IgD-negative memory B cell (primary cell): ENCODE measurements around the gene C16orf86. TPM values are rescaled to one million over a fixed set of nuclear protein-coding genes. Genes with fewer than 3 reads are reported as not detected.

Experiments
- H3K27ac Mint-ChIP-seq, 3 donors: one replicate each; pipeline ENCODE4 v1.8.0; 2020 to 2022; ENCODE audit warnings: mild to moderate bottlenecking in 3 of 3, mixed read lengths in 3 of 3, moderate library complexity in 1 of 3
- H3K27me3 Mint-ChIP-seq: one replicate; pipeline ENCODE4 v1.8.0; 2021; ENCODE audit warnings: mixed read lengths
- H3K36me3 Mint-ChIP-seq: one replicate; pipeline ENCODE4 v1.8.0; 2020; ENCODE audit warnings: mild to moderate bottlenecking, mixed read lengths
- H3K4me1 Mint-ChIP-seq, 3 donors: one replicate each; pipeline ENCODE4 v1.8.0; 2020 to 2022; ENCODE audit warnings: mixed read lengths in 3 of 3, mild to moderate bottlenecking in 1 of 3
- H3K4me3 Mint-ChIP-seq, 4 donors: one replicate each; pipeline ENCODE4 v1.8.0; 2020 to 2022; ENCODE audit warnings: mild to moderate bottlenecking in 4 of 4, mixed read lengths in 4 of 4, moderate library complexity in 3 of 4
- H3K9me3 Mint-ChIP-seq, 3 donors: one replicate each; pipeline ENCODE4 v1.8.0; 2020 to 2021; ENCODE audit warnings: mixed read lengths in 3 of 3, mild to moderate bottlenecking in 1 of 3
- polyA plus RNA-seq: library from polyadenylated mRNA; unstranded; fragments of 300-500 nt; fragmentation: Illumina TruSeq; gene quantifications from one replicate; pipeline ENCODE4 v1.2.3, GENCODE V29; 2021

Gene C16orf86
- polyA plus RNA-seq, 1 donor from 2014 or later: 8.2 TPM

GRCh38 chr16:67649494-67649931, 17.1 kb upstream of the C16orf86 start:
- Mint-ChIP-seq H3K27me3 (no peaks in the 10 kb centered on the region), H3K9me3 (no peaks in the 10 kb centered on the region), H3K4me3 (no peak overlapping the region), H3K27ac (peak overlapping the region in 1 of 3 donors; percentile 91), H3K4me1 (peaks cover 0 to 1% (median under 1%) of the 10 kb centered on the region in 3 donors), H3K36me3 (peaks cover 3% of the 10 kb centered on the region)

- Mint-ChIP-seq H3K9me3 (no peaks in the 10 kb centered on the region), H3K36me3 (peaks cover 3% of the 10 kb centered on the region), H3K27ac (peak overlapping the region in 1 of 3 donors; percentile 91), H3K4me1 (peaks cover 0 to 1% (median 0%) of the 10 kb centered on the region in 3 donors), H3K27me3 (no peaks in the 10 kb centered on the region), H3K4me3 (peak overlapping the region in 1 of 4 donors; percentile 74)
These were observed 16.6 kb upstream of the C16orf86 start for GRCh38 chr16:67650023-67650422.

GRCh38 chr16:67651039-67651438, 15.6 kb upstream of the C16orf86 start:
- peaks cover 0 to 5% (median 1%) of the 10 kb centered on the region in 3 donors for H3K4me1 Mint-ChIP-seq
- no peaks in the 10 kb centered on the region for H3K9me3 Mint-ChIP-seq
- H3K27ac Mint-ChIP-seq: peak overlapping the region in 2 of 3 donors; percentile 87 to 91
- no peaks in the 10 kb centered on the region for H3K27me3 Mint-ChIP-seq
- H3K4me3 Mint-ChIP-seq: peak overlapping the region in 1 of 4 donors; percentile 74
- H3K36me3 Mint-ChIP-seq: peaks cover 3% of the 10 kb centered on the region

GRCh38 chr16:67651847-67652246, 14.8 kb upstream of the C16orf86 start:
- H3K36me3 Mint-ChIP-seq: peaks cover 3% of the 10 kb centered on the region
- H3K27me3 Mint-ChIP-seq: no peaks in the 10 kb centered on the region
- peaks cover 0 to 5% (median 1%) of the 10 kb centered on the region in 3 donors for H3K4me1 Mint-ChIP-seq
- peak overlapping the region in 2 of 3 donors; percentile 31 to 91 for H3K27ac Mint-ChIP-seq
- H3K9me3 Mint-ChIP-seq: no peaks in the 10 kb centered on the region
- H3K4me3 Mint-ChIP-seq: peak overlapping the region in 2 of 4 donors; percentile 55 to 57

GRCh38 chr16:67652578-67653127, 14.0 kb upstream of the C16orf86 start:
- peaks cover 3% of the 10 kb centered on the region for H3K36me3 Mint-ChIP-seq
- no peaks in the 10 kb centered on the region for H3K27me3 Mint-ChIP-seq
- H3K4me3 Mint-ChIP-seq: no peak overlapping the region

GRCh38 chr16:67653128-67653788, 13.4 kb upstream of the C16orf86 start:
- Mint-ChIP-seq H3K4me3 (no peak overlapping the region), H3K27me3 (no peaks in the 10 kb centered on the region), H3K9me3 (no peaks in the 10 kb centered on the region), H3K4me1 (peaks cover 0 to 5% (median 1%) of the 10 kb centered on the region in 3 donors), H3K36me3 (peaks cover 3% of the 10 kb centered on the region), H3K27ac (no peak overlapping the region)

More at GRCh38 chr16:67652578-67653127, 14.0 kb upstream of the C16orf86 start:
- H3K9me3 Mint-ChIP-seq: no peaks in the 10 kb centered on the region
- H3K4me1 Mint-ChIP-seq: peaks cover 0 to 5% (median 1%) of the 10 kb centered on the region in 3 donors
- H3K27ac Mint-ChIP-seq: no peak overlapping the region

GRCh38 chr16:67653789-67654402, 12.7 kb upstream of the C16orf86 start:
- peaks cover 3% of the 10 kb centered on the region for H3K36me3 Mint-ChIP-seq
- H3K27me3 Mint-ChIP-seq: no peaks in the 10 kb centered on the region
- H3K9me3 Mint-ChIP-seq: no peaks in the 10 kb centered on the region
- H3K27ac Mint-ChIP-seq: no peak overlapping the region
- peaks cover 1 to 5% (median 2%) of the 10 kb centered on the region in 3 donors for H3K4me1 Mint-ChIP-seq
- no peak overlapping the region for H3K4me3 Mint-ChIP-seq

- H3K36me3 Mint-ChIP-seq: peaks cover 3% of the 10 kb centered on the region
- H3K27me3 Mint-ChIP-seq: no peaks in the 10 kb centered on the region
- peak overlapping the region in 1 of 3 donors; percentile 18 for H3K27ac Mint-ChIP-seq
- H3K4me3 Mint-ChIP-seq: no peak overlapping the region
- no peaks in the 10 kb centered on the region for H3K9me3 Mint-ChIP-seq
- peaks cover 1 to 6% (median 5%) of the 10 kb centered on the region in 3 donors for H3K4me1 Mint-ChIP-seq
These were observed 12.2 kb upstream of the C16orf86 start for GRCh38 chr16:67654403-67654911.

- H3K27ac Mint-ChIP-seq: peak overlapping the region in 1 of 3 donors; percentile 70
- peaks cover 3% of the 10 kb centered on the region for H3K36me3 Mint-ChIP-seq
- peak overlapping the region in 2 of 4 donors; percentile 6 to 67 for H3K4me3 Mint-ChIP-seq
- H3K9me3 Mint-ChIP-seq: no peaks in the 10 kb centered on the region
- no peaks in the 10 kb centered on the region for H3K27me3 Mint-ChIP-seq
- H3K4me1 Mint-ChIP-seq: peaks cover 1 to 6% (median 5%) of the 10 kb centered on the region in 3 donors
These were observed 11.3 kb upstream of the C16orf86 start for GRCh38 chr16:67655363-67655762.

GRCh38 chr16:67656344-67657016, 10.1 kb upstream of the C16orf86 start:
- Mint-ChIP-seq H3K36me3 (peaks cover 3% of the 10 kb centered on the region), H3K27ac (peak overlapping the region in 1 of 3 donors; percentile 80), H3K4me1 (peaks cover 1 to 9% (median 5%) of the 10 kb centered on the region in 3 donors), H3K9me3 (no peaks in the 10 kb centered on the region), H3K4me3 (peak overlapping the region in 1 of 4 donors; percentile 67), H3K27me3 (no peaks in the 10 kb centered on the region)

GRCh38 chr16:67657017-67657608, 9.5 kb upstream of the C16orf86 start:
- Mint-ChIP-seq H3K9me3 (no peaks in the 10 kb centered on the region), H3K4me3 (peak overlapping the region in 1 of 4 donors; percentile 61), H3K27me3 (no peaks in the 10 kb centered on the region), H3K36me3 (peaks cover 2% of the 10 kb centered on the region), H3K27ac (peak overlapping the region in 1 of 3 donors; percentile 80), H3K4me1 (peaks cover 1 to 11% (median 5%) of the 10 kb centered on the region in 3 donors)

- H3K9me3 Mint-ChIP-seq: no peaks in the 10 kb centered on the region
- no peaks in the 10 kb centered on the region for H3K27me3 Mint-ChIP-seq
- H3K4me1 Mint-ChIP-seq: peaks cover 1 to 11% (median 5%) of the 10 kb centered on the region in 3 donors
- H3K4me3 Mint-ChIP-seq: peak overlapping the region in 2 of 4 donors; percentile 57 to 98
- peak overlapping the region in 1 of 3 donors; percentile 80 for H3K27ac Mint-ChIP-seq
- H3K36me3 Mint-ChIP-seq: peaks cover 2% of the 10 kb centered on the region
These were observed 8.7 kb upstream of the C16orf86 start for GRCh38 chr16:67657751-67658518.

GRCh38 chr16:67658849-67659674, 7.6 kb upstream of the C16orf86 start:
- no peaks in the 10 kb centered on the region for H3K9me3 Mint-ChIP-seq
- no peaks in the 10 kb centered on the region for H3K27me3 Mint-ChIP-seq
- H3K4me1 Mint-ChIP-seq: peaks cover 0 to 11% (median 5%) of the 10 kb centered on the region in 3 donors
- H3K27ac Mint-ChIP-seq: peak overlapping the region; percentile 46 to 97 (median 69)
- no peaks in the 10 kb centered on the region for H3K36me3 Mint-ChIP-seq
- H3K4me3 Mint-ChIP-seq: peak overlapping the region; percentile 92 to 99 (median 98)
